HL-60/S4 treated with retinoic acid at 250 ng/mL for 4 days and 3 days (cell line): ENCODE data around the gene KRTAP16-1.
"Not testable (repeated sequence)": the region's sequence is repeated elsewhere in the genome, so short reads cannot be mapped to it uniquely, and the experiment has no call there.

Experiments
- in situ Hi-C: fragments of 300-500 bp; cut with MboI; formaldehyde crosslinking; loops from 2 replicates; pipeline ENCODE4 v1.7.0; 2022; ENCODE audit warnings: low sequenced_read_pairs

Gene KRTAP16-1

GRCh38 chr17:41301916-41302901, 6.9 kb downstream of the KRTAP16-1 start, which contains the start of gene KRTAP29-1:
TSS of gene KRTAP29-1 (minus strand) at chr17:41302851. CDS start at chr17:41302851, 0 bp downstream.
- in situ Hi-C loops, result no loop called here

- in situ Hi-C loops, result no loop called here
Observed at GRCh38 chr17:41301204-41301790, 7.8 kb downstream of the KRTAP16-1 start.

GRCh38 chr17:41298458-41299135, 10.5 kb downstream of the KRTAP16-1 start:
- in situ Hi-C loops, result no loop called here

GRCh38 chr17:41296846-41297245, 12.3 kb downstream of the KRTAP16-1 start:
- in situ Hi-C loops, result no loop called here

- in situ Hi-C loops, result no loop called here
Observed at GRCh38 chr17:41294016-41294415, 15.1 kb downstream of the KRTAP16-1 start.

GRCh38 chr17:41287050-41287449, 22.1 kb downstream of the KRTAP16-1 start:
- in situ Hi-C loops, result no loop called here

GRCh38 chr17:41284546-41284945, 24.6 kb downstream of the KRTAP16-1 start:
- in situ Hi-C loops, result no loop called here

GRCh38 chr17:41284043-41284442, 25.1 kb downstream of the KRTAP16-1 start:
- in situ Hi-C loops, result no loop called here

- in situ Hi-C loops, result no loop called here
Observed at GRCh38 chr17:41278176-41278955, 30.7 kb downstream of the KRTAP16-1 start.

GRCh38 chr17:41275648-41276190, 33.4 kb downstream of the KRTAP16-1 start, which contains the start of gene KRTAP9-7:
TSS of gene KRTAP9-7 (plus strand) at chr17:41275698. CDS start at chr17:41275698, 0 bp downstream.
- in situ Hi-C loops, result not testable (repeated sequence)

GRCh38 chr17:41271858-41272257, 37.3 kb downstream of the KRTAP16-1 start:
- in situ Hi-C loops, result no loop called here

- in situ Hi-C loops, result not testable (repeated sequence)
Observed at GRCh38 chr17:41271323-41271722, 37.8 kb downstream of the KRTAP16-1 start.

- in situ Hi-C loops, result no loop called here
Observed at GRCh38 chr17:41267711-41268110, 41.4 kb downstream of the KRTAP16-1 start.

GRCh38 chr17:41265078-41265477, 44.0 kb downstream of the KRTAP16-1 start, which contains the start of gene KRTAP9-6:
TSS of gene KRTAP9-6 (plus strand) at chr17:41265378. CDS start at chr17:41265378, 0 bp downstream.
- in situ Hi-C loops, result no loop called here

GRCh38 chr17:41264599-41264998, 44.5 kb downstream of the KRTAP16-1 start:
- in situ Hi-C loops, result no loop called here

- in situ Hi-C loops, result no loop called here
Observed at GRCh38 chr17:41263212-41263611, 45.9 kb downstream of the KRTAP16-1 start.

- in situ Hi-C loops, result no loop called here
Observed at GRCh38 chr17:41258406-41258805, 50.7 kb downstream of the KRTAP16-1 start.
